Small intestine (tissue), 7 donors: ENCODE measurements around the gene OPN4. TPM values are rescaled to one million over a fixed set of nuclear protein-coding genes. Genes with fewer than 3 reads are reported as not detected.

Source experiments
- DNase-seq, 2 donors: peaks; one replicate each; pipeline versions ENCODE4 v3.0.0 to v3.0.0-alpha.2; 2013
- FAIRE-seq: peaks from 2 replicates; lab custom pipeline; 2012; peaks lifted over from hg19 to GRCh38; lab: Jason Lieb, UNC
- H3K27ac ChIP-seq, 3 donors: one replicate each; pipeline ENCODE4 v1.5.1; 2013; ENCODE audit warnings: low read length in 2 of 3, mild to moderate bottlenecking in 2 of 3, control low read depth in 1 of 3, inconsistent platforms in 1 of 3, low read depth in 1 of 3, moderate library complexity in 1 of 3
- H3K27me3 ChIP-seq, 3 donors: one replicate each; pipeline ENCODE4 v1.6.1; 2013; ENCODE audit warnings: low read length in 3 of 3, inconsistent platforms in 1 of 3; ENCODE audit not compliant: control insufficient read depth in 3 of 3, insufficient read depth in 3 of 3
- H3K36me3 ChIP-seq, 3 donors: one replicate each; pipeline ENCODE4 v1.6.1; 2013; ENCODE audit warnings: low read length in 3 of 3, inconsistent platforms in 1 of 3, low read depth in 1 of 3, mild to moderate bottlenecking in 1 of 3, moderate library complexity in 1 of 3; ENCODE audit not compliant: control insufficient read depth in 3 of 3, insufficient read depth in 2 of 3
- H3K4me1 ChIP-seq, 3 donors: one replicate each; pipeline ENCODE4 v1.6.1; 2013; ENCODE audit warnings: low read length in 2 of 3, inconsistent platforms in 1 of 3, low read depth in 1 of 3, mild to moderate bottlenecking in 1 of 3, moderate library complexity in 1 of 3; ENCODE audit not compliant: control insufficient read depth in 3 of 3, insufficient read depth in 2 of 3
- H3K4me3 ChIP-seq, 3 donors: one replicate each; pipeline ENCODE4 v1.5.1; 2013; ENCODE audit warnings: low read length in 3 of 3, control low read depth in 1 of 3, inconsistent platforms in 1 of 3, low read depth in 1 of 3, mild to moderate bottlenecking in 1 of 3, moderate library complexity in 1 of 3
- H3K9me3 ChIP-seq, 2 donors: one replicate each; pipeline ENCODE4 v1.6.1; 2013; ENCODE audit warnings: low read depth in 1 of 2, low read length in 1 of 2; ENCODE audit not compliant: control insufficient read depth in 2 of 2, insufficient read depth in 1 of 2
- WGBS, 3 donors: extraction: QIAGEN DNeasy Blood & Tissue Kit; methylation state at CpG; one replicate each; pipeline ENCODE4 v1.1.7; 2013; 5-methylcytosine and 5-hydroxymethylcytosine counted together
- polyA plus RNA-seq, 4 donors: library from polyadenylated mRNA; stranded (reverse) in 3 of 4; unstranded in 1 of 4; fragments of 200-250 nt in 3 of 4; fragments of 120-200 nt in 1 of 4; gene quantifications; one replicate each; pipeline versions ENCODE4 v1.2.1 to v1.2.3, GENCODE V29; 2013
- donor health status: healthy with polysubstance abuse.
- donor health status: control.
- donor health status: control.
- donor health status: Bipolar disorder and iron deficiency.
- donor health status: healthy.

Gene OPN4
- polyA plus RNA-seq, 4 donors, result 0.07 TPM; not detected in 3

DNA sequence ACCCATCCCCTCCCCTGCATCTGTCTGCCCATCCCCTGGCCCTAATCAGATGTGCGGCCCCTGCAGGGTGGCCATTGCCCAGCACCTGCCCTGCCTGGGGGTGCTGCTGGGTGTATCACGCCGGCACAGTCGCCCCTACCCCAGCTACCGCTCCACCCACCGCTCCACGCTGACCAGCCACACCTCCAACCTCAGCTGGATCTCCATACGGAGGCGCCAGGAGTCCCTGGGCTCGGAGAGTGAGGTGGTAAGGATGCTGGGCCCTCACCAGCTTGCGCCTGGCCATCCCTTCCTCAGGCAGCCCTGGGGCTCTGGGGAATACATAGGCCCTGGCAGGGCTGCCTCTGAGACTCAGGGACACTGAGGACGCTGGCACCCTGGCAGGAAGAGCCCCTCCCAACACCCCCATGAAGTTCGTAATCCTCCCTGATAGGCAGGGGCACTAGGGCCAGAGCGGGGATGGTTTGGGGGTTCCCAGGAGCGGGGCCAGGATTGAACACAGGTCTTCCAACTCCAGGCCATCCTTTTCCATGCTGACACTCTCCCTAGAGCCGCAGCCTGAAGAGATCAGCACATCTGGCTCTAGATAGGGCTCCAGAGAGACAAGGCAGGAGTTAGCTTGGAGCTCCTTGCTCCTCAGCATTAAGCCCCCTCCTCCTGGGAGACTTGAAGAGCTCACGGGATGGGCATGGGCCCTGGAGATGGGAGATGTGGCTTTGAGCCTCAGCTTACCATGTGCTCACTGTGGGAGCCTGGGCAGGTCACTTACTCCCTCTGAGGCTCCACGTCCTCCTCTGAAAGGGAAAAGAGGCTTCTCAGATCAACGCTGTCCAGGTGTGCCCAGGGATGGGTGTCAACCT, 8.1 kb downstream of the OPN4 start:
- FAIRE-seq (no peak), DNase-seq (no peak)
- Histone ChIP-seq H3K27me3 (no peaks in the 10 kb centered on the region), H3K4me1 (peaks cover 0 to 8% (median 0%) of the 10 kb centered on the region in 3 donors), H3K4me3 (no peak overlapping the region), H3K9me3 (no peaks in the 10 kb centered on the region), H3K36me3 (no peaks in the 10 kb centered on the region), H3K27ac (no peak overlapping the region)
- WGBS, 3 donors, result 81 to 89% (median 86%) methylated on average over 19 of the region's 19 CpGs

DNA sequence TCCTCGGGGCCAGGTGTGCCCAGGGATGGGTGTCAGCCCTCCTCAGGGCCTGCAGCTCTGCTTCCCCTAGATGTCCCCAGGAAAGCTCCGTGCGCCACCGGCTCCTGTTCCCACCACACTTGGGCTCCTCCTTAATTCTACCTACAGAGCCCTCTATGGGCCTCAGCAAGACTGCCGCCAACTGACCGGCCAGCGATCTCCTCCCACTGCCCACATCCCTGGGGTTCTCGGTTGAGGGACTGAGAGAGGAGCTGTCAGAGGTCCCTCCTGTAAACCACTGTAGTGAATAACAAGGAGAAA, 8.6 kb downstream of the OPN4 start:
- Histone ChIP-seq H3K36me3 (no peaks in the 10 kb centered on the region), H3K9me3 (no peaks in the 10 kb centered on the region), H3K4me3 (no peak overlapping the region), H3K4me1 (peaks cover 0 to 8% (median 0%) of the 10 kb centered on the region in 3 donors), H3K27me3 (no peaks in the 10 kb centered on the region), H3K27ac (no peak overlapping the region)
- FAIRE-seq, result no peak
- WGBS, 3 donors, result 91 to 94% (median 94%) methylated on average over 8 of the region's 8 CpGs
- no peak for DNase-seq

DNA sequence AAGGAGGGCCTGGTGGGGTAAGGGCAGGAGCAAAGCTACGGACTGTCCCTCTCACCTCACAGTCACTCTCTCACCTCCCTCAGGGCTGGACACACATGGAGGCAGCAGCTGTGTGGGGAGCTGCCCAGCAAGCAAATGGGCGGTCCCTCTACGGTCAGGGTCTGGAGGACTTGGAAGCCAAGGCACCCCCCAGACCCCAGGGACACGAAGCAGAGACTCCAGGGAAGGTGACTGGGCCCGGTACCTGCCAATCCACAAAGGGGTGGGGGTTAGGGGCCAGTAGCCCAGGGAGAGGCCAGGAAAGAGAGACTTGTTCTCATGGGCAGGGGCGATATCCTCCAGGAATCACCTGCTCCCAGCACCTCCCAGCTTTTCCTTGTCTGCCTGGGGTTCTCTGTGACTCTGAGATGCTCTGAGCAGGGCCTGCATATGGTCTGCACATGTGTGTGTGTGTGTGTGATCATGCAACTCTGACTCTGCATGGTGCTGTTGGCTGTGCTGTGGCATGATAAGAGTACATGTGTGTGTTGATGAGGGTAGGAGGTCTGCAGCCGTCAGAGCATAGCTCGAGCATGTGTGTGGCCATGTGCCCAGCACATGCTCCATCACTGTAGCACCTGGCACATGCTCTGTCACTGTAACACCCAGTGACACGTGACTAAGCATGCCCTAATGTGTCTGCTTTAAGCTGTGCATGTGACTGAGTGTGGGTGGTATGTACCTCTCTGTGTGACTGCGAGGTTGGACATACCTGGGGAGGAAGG, 9.4 kb downstream of the OPN4 start:
- WGBS, 3 donors, result 71 to 82% (median 74%) methylated on average over 10 of the region's 10 CpGs
- H3K4me3 ChIP-seq, result no peak overlapping the region
- H3K4me1 ChIP-seq, result peaks cover 0 to 8% (median 0%) of the 10 kb centered on the region in 3 donors
- DNase-seq (no peak), FAIRE-seq (no peak)
- H3K36me3 ChIP-seq, result no peaks in the 10 kb centered on the region
- H3K27ac ChIP-seq, result no peak overlapping the region
- no peaks in the 10 kb centered on the region for H3K9me3 ChIP-seq
- H3K27me3 ChIP-seq, result no peaks in the 10 kb centered on the region

DNA sequence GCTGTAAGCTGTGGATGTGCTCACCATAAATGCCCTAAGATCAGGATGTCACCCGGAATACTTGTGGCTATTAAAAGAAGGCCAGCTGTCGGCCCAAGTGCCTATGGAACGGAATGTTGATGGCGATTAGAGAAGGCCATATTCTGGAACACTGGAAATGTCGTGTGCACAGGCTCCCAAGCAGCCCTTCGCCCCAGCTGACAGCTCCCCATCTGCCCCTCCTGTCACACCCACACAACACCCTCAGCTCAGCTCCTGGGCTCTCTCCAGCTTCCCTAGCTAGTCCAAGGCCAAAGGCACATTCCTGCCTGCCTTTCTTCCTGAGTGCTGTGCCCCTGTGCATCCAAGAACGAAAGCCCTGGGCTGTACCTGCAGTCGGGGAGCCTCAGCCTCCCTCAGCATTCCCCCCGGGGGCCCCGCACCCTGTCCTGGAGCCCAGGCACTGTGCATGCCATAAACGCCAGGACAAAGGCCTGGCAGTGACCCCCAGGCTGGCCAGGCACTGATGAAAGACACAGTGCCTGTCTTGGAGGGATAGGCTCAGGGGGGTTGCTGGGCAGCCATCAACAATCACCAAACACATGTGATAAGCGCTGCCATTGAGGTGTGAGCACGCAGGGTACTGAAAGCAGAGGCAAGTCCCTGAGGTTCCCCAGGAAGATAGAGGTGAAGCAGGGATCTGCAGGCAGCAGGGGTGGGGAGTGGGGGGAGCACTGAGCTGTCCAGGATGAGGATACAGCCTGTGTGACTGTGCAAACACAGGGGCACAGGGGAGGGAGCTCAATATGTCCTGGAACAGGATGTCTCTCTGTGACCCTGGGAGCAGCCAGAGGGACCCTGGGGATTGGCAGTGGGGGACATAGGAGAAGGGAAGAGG, 10.2 kb downstream of the OPN4 start:
- Histone ChIP-seq H3K27ac (no peak overlapping the region), H3K36me3 (no peaks in the 10 kb centered on the region), H3K4me3 (no peak overlapping the region), H3K4me1 (peaks cover 0 to 8% (median 0%) of the 10 kb centered on the region in 3 donors), H3K27me3 (no peaks in the 10 kb centered on the region), H3K9me3 (no peaks in the 10 kb centered on the region)
- WGBS, 3 donors, result 57 to 71% (median 62%) methylated on average over 13 of the region's 13 CpGs
- DNase-seq (peak in 1 of 2 donors; percentile 33), FAIRE-seq (no peak)

- WGBS, 3 donors, result 80 to 90% (median 82%) methylated on average over 5 to 7 of the region's 7 CpGs
- FAIRE-seq (no peak), DNase-seq (no peak)
- Histone ChIP-seq H3K9me3 (no peaks in the 10 kb centered on the region), H3K4me3 (no peak overlapping the region), H3K27me3 (no peaks in the 10 kb centered on the region), H3K36me3 (no peaks in the 10 kb centered on the region), H3K4me1 (peaks cover 0 to 8% (median 0%) of the 10 kb centered on the region in 3 donors), H3K27ac (no peak overlapping the region)
Observed at GRCh38 chr10:86665218-86665607, 10.9 kb downstream of the OPN4 start.

DNA sequence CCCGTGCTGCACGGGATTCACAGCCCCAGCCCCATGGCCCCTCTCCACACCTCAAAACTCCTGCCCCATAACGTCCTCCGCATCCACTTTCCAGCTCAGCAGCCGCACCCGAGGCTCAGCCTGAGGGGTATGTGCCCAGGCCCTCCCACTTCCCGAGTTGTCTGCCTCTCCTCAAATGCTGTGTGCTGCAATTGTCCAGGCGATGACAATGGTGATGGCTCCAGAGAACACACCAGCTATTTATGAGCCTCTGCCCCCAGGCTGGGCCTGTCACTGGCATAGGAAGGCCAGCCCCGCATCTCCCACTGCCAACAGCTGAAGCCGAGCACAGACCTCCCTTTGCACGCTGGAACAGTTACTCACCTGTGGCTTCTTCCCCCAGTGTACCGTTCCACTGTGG, 11.5 kb downstream of the OPN4 start:
- Histone ChIP-seq H3K9me3 (no peaks in the 10 kb centered on the region), H3K4me3 (no peak overlapping the region), H3K27me3 (no peaks in the 10 kb centered on the region), H3K36me3 (no peaks in the 10 kb centered on the region), H3K4me1 (peaks cover 0 to 8% (median 0%) of the 10 kb centered on the region in 3 donors), H3K27ac (no peak overlapping the region)
- DNase-seq (no peak), FAIRE-seq (no peak)
- 78 to 85% (median 80%) methylated on average over 12 of the region's 12 CpGs for WGBS, 3 donors

DNA sequence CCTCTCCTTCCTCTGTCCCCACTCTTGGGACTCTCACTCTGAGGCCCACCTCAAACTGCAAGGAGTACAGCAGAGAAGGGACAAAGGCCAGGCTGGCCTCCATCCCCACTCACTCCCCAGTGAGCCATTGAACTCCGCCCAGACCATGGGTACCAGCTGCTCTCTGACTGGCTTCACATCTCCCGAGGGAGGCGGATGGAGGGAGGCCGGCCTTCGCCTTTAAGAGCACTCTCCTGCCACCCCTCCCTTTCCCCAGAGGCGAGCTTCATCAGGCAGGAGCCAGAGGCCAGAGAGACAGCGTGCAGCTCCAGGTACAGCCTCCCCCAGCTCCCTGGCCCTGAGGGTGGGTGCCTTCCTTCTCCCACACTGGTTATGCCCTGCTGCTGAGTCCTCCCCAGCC, 12.2 kb downstream of the OPN4 start:
- DNase-seq (no peak), FAIRE-seq (no peak)
- no peak overlapping the region for H3K4me3 ChIP-seq
- H3K9me3 ChIP-seq, result no peaks in the 10 kb centered on the region
- 76 to 89% (median 83%) methylated on average over 7 of the region's 7 CpGs for WGBS, 3 donors
- H3K4me1 ChIP-seq, result peaks cover 0 to 13% (median 0%) of the 10 kb centered on the region in 3 donors
- no peak overlapping the region for H3K27ac ChIP-seq
- H3K36me3 ChIP-seq, result no peaks in the 10 kb centered on the region
- H3K27me3 ChIP-seq, result no peaks in the 10 kb centered on the region
